Skin of body (tissue), 2 donors: Measurements from ENCODE around the gene MATN4. TPM values are rescaled to one million over a fixed set of nuclear protein-coding genes. Genes with fewer than 3 reads are reported as not detected.

Experiments used
- DNase-seq: peaks from one replicate; lab custom pipeline; 2025; lab: John Stamatoyannopoulos, UW
- total RNA-seq: library from RNA; depleted of rRNA; stranded (reverse); fragments of >200 nt; gene quantifications from one replicate; pipeline ENCODE4 v1.2.3, GENCODE V29; 2014

MATN4 gene
- total RNA-seq, 1 donor from 2014 or later, result 0.99 TPM

GRCh38 chr20:45293041-45294002, 14.8 kb downstream of the MATN4 start:
- DNase-seq, result peak; percentile 30

- no peak for DNase-seq
Observed at GRCh38 chr20:45292343-45292742, 15.8 kb downstream of the MATN4 start.

- no peak for DNase-seq
Observed at GRCh38 chr20:45291526-45291925, 16.6 kb downstream of the MATN4 start.

- DNase-seq, result peak; percentile 40
Observed at GRCh38 chr20:45290677-45291355, 17.3 kb downstream of the MATN4 start.

- no peak for DNase-seq
Observed at GRCh38 chr20:45289942-45290676, 18.0 kb downstream of the MATN4 start.

GRCh38 chr20:45288860-45289259, 19.2 kb downstream of the MATN4 start:
- no peak for DNase-seq

GRCh38 chr20:45288376-45288775, 19.7 kb downstream of the MATN4 start:
- DNase-seq, result no peak

GRCh38 chr20:45283551-45284057, 24.5 kb downstream of the MATN4 start:
- DNase-seq, result no peak

- DNase-seq, result no peak
Observed at GRCh38 chr20:45282700-45283550, 25.2 kb downstream of the MATN4 start.

- no peak for DNase-seq
Observed at GRCh38 chr20:45279992-45280391, 28.1 kb downstream of the MATN4 start.

- no peak for DNase-seq
Observed at GRCh38 chr20:45275338-45275737, 32.8 kb downstream of the MATN4 start.

- DNase-seq, result no peak
Observed at GRCh38 chr20:45269754-45270270, 38.3 kb downstream of the MATN4 start.

- DNase-seq, result no peak
Observed at GRCh38 chr20:45269056-45269455, 39.0 kb downstream of the MATN4 start.

- no peak for DNase-seq
Observed at GRCh38 chr20:45268531-45268930, 39.6 kb downstream of the MATN4 start.

GRCh38 chr20:45266977-45267376, 41.1 kb downstream of the MATN4 start:
- DNase-seq, result no peak

- no peak for DNase-seq
Observed at GRCh38 chr20:45263556-45264266, 44.4 kb downstream of the MATN4 start.

- no peak for DNase-seq
Observed at GRCh38 chr20:45258664-45259063, 49.4 kb downstream of the MATN4 start.

- no peak for DNase-seq
Observed at GRCh38 chr20:45258259-45258658, 49.8 kb downstream of the MATN4 start.

- DNase-seq, result no peak
Observed at GRCh38 chr20:45257711-45258110, 50.4 kb downstream of the MATN4 start.

GRCh38 chr20:45257161-45257560, 50.9 kb downstream of the MATN4 start:
- no peak for DNase-seq
